ENCODE results near the gene ZNF729. TPM values are rescaled to one million over a fixed set of nuclear protein-coding genes. Genes with fewer than 3 reads are reported as not detected.

The ZNF729 gene
- total RNA-seq: 0.16 TPM

GRCh38 chr19:22286151-22286810, at the start of gene ZNF729:
Gene ZNF729, plus strand, starts transcription at chr19:22286441. Its CDS starts 85 bp downstream, at chr19:22286526.

Other genes with a start within 250 kb of the ZNF729 start
- 4.1 TPM for gene ZNF257, start 234.0 kb upstream of the ZNF729 start, total RNA-seq
- 3.4 TPM for gene ZNF676, start 89.5 kb upstream of the ZNF729 start, total RNA-seq
- gene ZNF98, start 135.9 kb downstream of the ZNF729 start, total RNA-seq: 7.1 TPM

All from camera-type eye (tissue), 1 donor.